Upper lobe of right lung (tissue), 1 donor: Measurements from ENCODE around the gene FHIT. TPM values are rescaled to one million over a fixed set of nuclear protein-coding genes. Genes with fewer than 3 reads are reported as not detected.

Experiments
- ATAC-seq: fragments of 200-7000 bp; cut with Tn5 transposase; one replicate; pipeline ENCODE4 v1.9.1; 2020; ENCODE audit warnings: mild to moderate bottlenecking, moderate library complexity
- DNase-seq: peaks from one replicate; pipeline ENCODE4 v3.0.0-alpha.2; 2020
- H3K27ac ChIP-seq: fragments of 200-600 bp; one replicate; pipeline ENCODE4 v1.8.0; 2022
- H3K27me3 ChIP-seq: fragments of 200-600 bp; one replicate; pipeline ENCODE4 v1.8.0; 2022; ENCODE audit warnings: mild to moderate bottlenecking
- H3K36me3 ChIP-seq: fragments of 200-600 bp; one replicate; pipeline ENCODE4 v1.8.0; 2022
- H3K4me1 ChIP-seq: fragments of 200-600 bp; one replicate; pipeline ENCODE4 v1.8.0; 2022
- H3K4me3 ChIP-seq: fragments of 200-600 bp; one replicate; pipeline ENCODE4 v1.8.0; 2022; ENCODE audit warnings: mild to moderate bottlenecking
- H3K9me3 ChIP-seq: fragments of 200-600 bp; one replicate; pipeline ENCODE4 v1.8.0; 2022
- intact Hi-C: fragments of 100-400 bp; cut with DNase I; formaldehyde crosslinking; loops from one replicate; pipeline ENCODE4 v1.11.0; 2022
- total RNA-seq: library from RNA; stranded (reverse); fragmentation: NEBNext Ultra II Directional; extraction: Animal tissue kit (Norgen Biotek cat#: 25700); gene quantifications from one replicate; pipeline ENCODE4 v1.2.1, GENCODE V29; 2021
- TF ChIP-seq, protein P1 (sequence below): fragments of 200-600 bp; IDR thresholded peaks from one replicate; pipeline ENCODE4 v1.8.0; 2022; ENCODE audit warnings: antibody characterized with exemption
- donor health status: DM: no; HTN: yes; CAD: no; lungs with severe emphysema.

The FHIT gene
- total RNA-seq, 1 donor from 2014 or later: 9.6 TPM

DNA sequence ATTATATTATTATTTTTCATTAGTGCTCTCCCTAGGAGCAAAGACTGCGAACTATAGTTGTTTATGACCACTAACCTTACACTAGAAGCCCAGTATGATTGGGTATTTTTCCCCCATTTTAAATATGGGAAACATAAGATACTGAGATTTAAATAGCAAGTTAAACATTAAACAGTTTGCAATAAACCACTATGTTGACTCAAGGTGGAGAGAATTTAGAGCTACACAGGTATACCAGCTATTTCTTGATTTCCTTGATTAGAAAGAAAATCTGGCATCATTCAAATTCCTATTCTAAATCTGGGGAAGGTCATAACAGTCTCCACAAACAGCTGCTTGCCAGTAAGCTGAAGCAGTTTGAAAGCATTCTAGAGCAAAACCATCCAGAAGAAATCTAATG is 1337.6 kb downstream of the FHIT start:
- no peaks in the 10 kb centered on the region for H3K27me3 ChIP-seq
- no peaks in the 10 kb centered on the region for H3K36me3 ChIP-seq
- no peaks in the 10 kb centered on the region for H3K9me3 ChIP-seq
- DNase-seq: no peak
- H3K27ac ChIP-seq: no peak overlapping the region
- no peak for ATAC-seq
- intact Hi-C loops: no loop called here
- H3K4me3 ChIP-seq: no peak overlapping the region
- no peaks in the 10 kb centered on the region for H3K4me1 ChIP-seq
- TF ChIP-seq, protein P1, sequence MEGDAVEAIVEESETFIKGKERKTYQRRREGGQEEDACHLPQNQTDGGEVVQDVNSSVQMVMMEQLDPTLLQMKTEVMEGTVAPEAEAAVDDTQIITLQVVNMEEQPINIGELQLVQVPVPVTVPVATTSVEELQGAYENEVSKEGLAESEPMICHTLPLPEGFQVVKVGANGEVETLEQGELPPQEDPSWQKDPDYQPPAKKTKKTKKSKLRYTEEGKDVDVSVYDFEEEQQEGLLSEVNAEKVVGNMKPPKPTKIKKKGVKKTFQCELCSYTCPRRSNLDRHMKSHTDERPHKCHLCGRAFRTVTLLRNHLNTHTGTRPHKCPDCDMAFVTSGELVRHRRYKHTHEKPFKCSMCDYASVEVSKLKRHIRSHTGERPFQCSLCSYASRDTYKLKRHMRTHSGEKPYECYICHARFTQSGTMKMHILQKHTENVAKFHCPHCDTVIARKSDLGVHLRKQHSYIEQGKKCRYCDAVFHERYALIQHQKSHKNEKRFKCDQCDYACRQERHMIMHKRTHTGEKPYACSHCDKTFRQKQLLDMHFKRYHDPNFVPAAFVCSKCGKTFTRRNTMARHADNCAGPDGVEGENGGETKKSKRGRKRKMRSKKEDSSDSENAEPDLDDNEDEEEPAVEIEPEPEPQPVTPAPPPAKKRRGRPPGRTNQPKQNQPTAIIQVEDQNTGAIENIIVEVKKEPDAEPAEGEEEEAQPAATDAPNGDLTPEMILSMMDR: no peak

DNA sequence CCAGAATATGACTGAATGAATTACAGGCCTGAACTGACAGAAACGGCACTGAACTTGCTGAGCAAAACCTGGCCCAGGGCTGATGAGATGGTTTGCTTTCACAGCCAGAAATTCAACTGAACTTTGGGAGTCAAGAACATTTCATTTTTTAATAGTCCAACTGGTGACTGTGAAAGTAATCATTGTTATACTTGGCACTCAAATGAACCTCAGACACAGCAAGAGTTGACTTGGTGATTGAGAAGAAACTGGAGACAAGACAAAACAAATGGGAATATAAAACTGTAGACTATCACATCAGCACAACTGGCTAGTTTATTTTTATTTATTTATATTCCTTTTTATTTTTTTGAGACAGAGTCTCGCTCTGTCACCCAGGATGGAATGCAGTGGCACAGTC is 1342.6 kb downstream of the FHIT start:
- intact Hi-C loops: no loop called here
- H3K27ac ChIP-seq: no peak overlapping the region
- no peaks in the 10 kb centered on the region for H3K27me3 ChIP-seq
- H3K9me3 ChIP-seq: no peaks in the 10 kb centered on the region
- TF ChIP-seq, protein P1: no peak
- ATAC-seq (no peak), DNase-seq (no peak)
- no peaks in the 10 kb centered on the region for H3K36me3 ChIP-seq
- H3K4me3 ChIP-seq: no peak overlapping the region
- H3K4me1 ChIP-seq: no peaks in the 10 kb centered on the region

DNA sequence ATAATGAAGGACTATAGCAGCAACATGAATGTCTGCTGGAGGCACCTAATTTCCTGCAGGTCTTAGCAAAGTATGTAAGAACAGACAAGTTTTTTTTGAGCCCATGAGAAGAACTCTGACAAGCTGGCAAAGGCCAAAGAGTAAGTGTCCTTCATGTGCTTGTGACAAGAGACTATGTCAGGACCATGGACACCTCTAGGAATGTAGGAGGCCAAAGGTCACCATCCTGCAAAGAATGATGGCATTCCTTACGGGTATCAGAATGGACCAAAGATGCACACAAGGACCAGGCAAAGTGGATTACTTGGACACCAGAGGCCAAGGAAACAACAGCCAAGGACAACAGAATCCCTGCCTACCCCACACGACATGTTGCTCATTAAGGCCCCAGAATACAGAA is 1343.0 kb downstream of the FHIT start:
- no peaks in the 10 kb centered on the region for H3K4me1 ChIP-seq
- H3K36me3 ChIP-seq: no peaks in the 10 kb centered on the region
- intact Hi-C loops: no loop called here
- ATAC-seq (no peak), DNase-seq (no peak)
- H3K4me3 ChIP-seq: no peak overlapping the region
- no peaks in the 10 kb centered on the region for H3K9me3 ChIP-seq
- TF ChIP-seq, protein P1: no peak
- H3K27me3 ChIP-seq: no peaks in the 10 kb centered on the region
- H3K27ac ChIP-seq: no peak overlapping the region

DNA sequence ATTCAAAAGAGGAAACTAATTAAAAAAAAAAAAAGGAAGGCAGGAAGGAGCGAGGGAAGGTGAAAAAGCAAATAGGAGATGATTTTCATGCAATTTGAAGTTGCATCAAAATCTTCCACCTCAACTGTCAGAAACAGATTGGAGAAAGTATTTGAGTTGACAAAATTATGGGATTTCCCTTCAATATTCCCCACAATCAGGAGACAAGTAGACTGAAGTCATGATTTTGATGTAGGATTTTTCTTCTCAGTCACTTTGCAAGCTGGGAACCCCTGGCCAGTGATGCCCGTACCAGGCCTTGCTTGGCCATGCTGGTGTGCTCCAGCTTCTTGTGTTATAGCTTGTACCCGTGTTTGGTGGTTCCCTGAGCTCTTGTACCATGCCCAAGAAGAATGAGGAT is 1347.0 kb downstream of the FHIT start:
- H3K4me1 ChIP-seq: no peaks in the 10 kb centered on the region
- ATAC-seq (no peak), DNase-seq (no peak)
- no peak overlapping the region for H3K4me3 ChIP-seq
- intact Hi-C loops: no loop called here
- H3K27ac ChIP-seq: no peak overlapping the region
- H3K36me3 ChIP-seq: no peaks in the 10 kb centered on the region
- no peaks in the 10 kb centered on the region for H3K9me3 ChIP-seq
- no peaks in the 10 kb centered on the region for H3K27me3 ChIP-seq
- TF ChIP-seq, protein P1: no peak

DNA sequence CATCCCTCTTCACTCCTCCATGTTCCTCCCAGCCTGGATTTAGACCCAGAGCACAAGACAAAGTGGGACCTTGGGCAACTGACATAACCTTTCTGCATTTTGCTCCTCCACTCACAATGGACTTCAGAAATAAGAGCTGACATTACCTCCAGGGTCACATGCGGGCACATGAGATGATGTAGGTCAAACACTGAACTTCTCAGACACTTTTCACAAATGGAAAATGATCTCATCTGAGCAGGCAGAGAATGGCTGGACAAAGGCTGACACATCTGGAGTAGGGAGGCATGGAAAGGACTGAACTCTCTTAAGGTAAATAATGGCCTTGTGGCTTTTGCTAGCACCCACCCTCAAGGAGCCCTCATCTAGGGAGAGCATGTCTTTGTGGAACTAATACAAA is 1352.2 kb downstream of the FHIT start:
- ATAC-seq (no peak), DNase-seq (no peak)
- Histone ChIP-seq H3K4me3 (no peak overlapping the region), H3K27ac (no peak overlapping the region), H3K9me3 (no peaks in the 10 kb centered on the region), H3K27me3 (no peaks in the 10 kb centered on the region), H3K36me3 (no peaks in the 10 kb centered on the region), H3K4me1 (no peaks in the 10 kb centered on the region)
- TF ChIP-seq, protein P1: no peak
- intact Hi-C loops: no loop called here

DNA sequence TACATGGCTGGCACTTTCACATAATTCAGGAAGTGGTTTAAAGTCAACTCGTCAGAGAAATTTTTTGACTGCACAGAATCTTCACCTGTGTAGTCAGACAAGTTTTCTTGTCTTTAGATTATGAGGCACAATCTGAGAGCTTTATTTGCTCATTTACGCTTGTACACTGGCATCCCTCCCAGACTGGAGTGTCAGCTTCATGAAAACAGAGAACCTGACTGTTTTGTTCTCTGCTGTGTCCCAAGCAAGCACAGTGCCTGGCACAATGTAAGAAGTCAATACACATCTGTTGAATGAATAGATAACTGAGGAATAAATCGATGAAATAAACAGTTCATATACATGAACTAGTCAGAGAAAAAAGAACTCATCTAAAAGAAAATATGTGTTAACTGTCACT is 1355.3 kb downstream of the FHIT start:
- H3K9me3 ChIP-seq: no peaks in the 10 kb centered on the region
- TF ChIP-seq, protein P1: no peak
- no peaks in the 10 kb centered on the region for H3K27me3 ChIP-seq
- intact Hi-C loops: no loop called here
- H3K36me3 ChIP-seq: no peaks in the 10 kb centered on the region
- DNase-seq (no peak), ATAC-seq (no peak)
- no peak overlapping the region for H3K4me3 ChIP-seq
- H3K27ac ChIP-seq: no peak overlapping the region
- H3K4me1 ChIP-seq: no peaks in the 10 kb centered on the region
